Measurements from ENCODE around the gene MBD3L1. TPM values are rescaled to one million over a fixed set of nuclear protein-coding genes. Genes with fewer than 3 reads are reported as not detected.

MBD3L1 gene
- total RNA-seq, 5 donors from 2014 or later (not counting 1 experiment from before 2014, with no cell fraction given): not detected

DNA sequence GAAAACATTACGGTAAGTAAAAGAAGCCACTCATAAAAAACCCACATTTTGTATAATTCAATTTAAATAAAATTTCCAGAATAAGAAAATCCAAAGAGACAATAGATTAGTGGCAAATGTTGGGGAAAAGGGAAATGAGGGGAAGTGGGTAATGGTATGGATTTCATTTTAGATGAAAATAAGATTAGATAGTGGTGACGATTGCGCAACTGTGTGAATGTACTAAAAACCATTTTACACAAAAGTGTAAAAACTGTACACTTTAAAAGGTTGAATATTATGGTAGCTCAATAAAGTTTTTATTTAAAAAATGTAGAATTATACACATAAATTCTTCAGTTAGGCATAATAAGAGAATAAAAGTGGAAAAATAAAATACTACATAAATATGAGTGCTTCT lies 3.7 kb downstream of the MBD3L1 start:
- Mint-ChIP-seq H3K4me3 (no peak overlapping the region), H3K27ac (no peak overlapping the region), H3K4me1 (peaks cover 18 to 21% (median 19%) of the 10 kb centered on the region in 3 donors), H3K27me3 (peaks cover 3 to 4% of the 10 kb centered on the region in 2 donors), H3K36me3 (no peaks in the 10 kb centered on the region), H3K9me3 (no peaks in the 10 kb centered on the region)
- CTCF ChIA-PET: no interaction called here
- DNase-seq (no peak), ATAC-seq (replicated peaks in 1 of 4) (no peak)
- no peaks in the 10 kb centered on the region for H3K9me3 ChIP-seq
- peaks cover 0 to 4% of the 10 kb centered on the region in 2 experiments for H3K27me3 ChIP-seq (replicated peaks in 1 of 2; ENCODE audit: control insufficient read depth in 2 of 2, extremely low read depth in 1 of 2, insufficient read depth in 2 of 2, low read length in 1 of 2)
- no peaks in the 10 kb centered on the region for H3K36me3 ChIP-seq (ENCODE audit: control insufficient read depth in 2 of 2, extremely low read depth in 1 of 2, insufficient read depth in 1 of 2, low read length in 1 of 2)
- no CpG with 5 or more reads among the region's 3 CpGs for WGBS (ENCODE audit: insufficient coverage)
- H3K4me3 ChIP-seq (ENCODE audit: control insufficient read depth in 1 of 2, extremely low read depth in 1 of 2, low read length in 1 of 2): no peak overlapping the region
- POLR2A ChIA-PET: no interaction called here
- peaks cover 7 to 16% of the 10 kb centered on the region in 2 experiments for H3K4me1 ChIP-seq (ENCODE audit: control insufficient read depth in 1 of 2, extremely low read depth in 1 of 2, insufficient read depth in 2 of 2, low read length in 2 of 2)
- no peak overlapping the region for H3K27ac ChIP-seq (ENCODE audit: low read length)

DNA sequence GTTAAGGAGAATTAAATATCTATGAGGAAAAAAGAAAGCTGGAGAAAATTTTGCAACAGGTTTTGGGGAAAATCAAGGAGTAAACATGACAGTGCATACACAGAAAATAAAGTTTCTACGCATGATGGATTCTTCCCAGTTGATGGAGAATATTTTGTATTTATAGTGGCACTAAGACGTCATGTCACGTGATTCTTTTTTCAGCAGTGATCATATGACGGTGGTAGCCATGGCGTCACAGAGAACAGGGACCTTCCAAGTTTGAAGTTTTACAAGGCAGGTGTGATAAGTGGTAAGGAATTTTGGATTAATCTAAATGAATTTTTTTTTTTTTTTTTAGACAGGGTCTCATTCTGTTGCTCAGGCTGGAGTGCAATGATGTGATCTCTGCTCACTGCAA lies 8.5 kb downstream of the MBD3L1 start:
- H3K27ac Mint-ChIP-seq: no peak overlapping the region
- H3K4me3 Mint-ChIP-seq: no peak overlapping the region
- peaks cover 3 to 14% of the 10 kb centered on the region in 2 donors for H3K27me3 Mint-ChIP-seq
- CTCF ChIA-PET: no interaction called here
- H3K4me1 Mint-ChIP-seq: no peaks in the 10 kb centered on the region
- 93% methylated on average over 4 of the region's 5 CpGs for WGBS (ENCODE audit: insufficient coverage)
- no peaks in the 10 kb centered on the region for H3K9me3 Mint-ChIP-seq
- no peaks in the 10 kb centered on the region for H3K9me3 ChIP-seq
- peaks cover 0 to 12% of the 10 kb centered on the region in 2 experiments for H3K27me3 ChIP-seq (replicated peaks in 1 of 2; ENCODE audit: control insufficient read depth in 2 of 2, extremely low read depth in 1 of 2, insufficient read depth in 2 of 2, low read length in 1 of 2)
- H3K4me3 ChIP-seq (ENCODE audit: control insufficient read depth in 1 of 2, extremely low read depth in 1 of 2, low read length in 1 of 2): no peak overlapping the region
- H3K27ac ChIP-seq (ENCODE audit: low read length): no peak overlapping the region
- POLR2A ChIA-PET: no interaction called here
- no peaks in the 10 kb centered on the region for H3K36me3 ChIP-seq (ENCODE audit: control insufficient read depth in 2 of 2, extremely low read depth in 1 of 2, insufficient read depth in 1 of 2, low read length in 1 of 2)
- no peak for ATAC-seq (replicated peaks in 1 of 4)
- no peak for DNase-seq
- no peaks in the 10 kb centered on the region for H3K4me1 ChIP-seq (ENCODE audit: control insufficient read depth in 1 of 2, extremely low read depth in 1 of 2, insufficient read depth in 2 of 2, low read length in 2 of 2)
- no peaks in the 10 kb centered on the region for H3K36me3 Mint-ChIP-seq

DNA sequence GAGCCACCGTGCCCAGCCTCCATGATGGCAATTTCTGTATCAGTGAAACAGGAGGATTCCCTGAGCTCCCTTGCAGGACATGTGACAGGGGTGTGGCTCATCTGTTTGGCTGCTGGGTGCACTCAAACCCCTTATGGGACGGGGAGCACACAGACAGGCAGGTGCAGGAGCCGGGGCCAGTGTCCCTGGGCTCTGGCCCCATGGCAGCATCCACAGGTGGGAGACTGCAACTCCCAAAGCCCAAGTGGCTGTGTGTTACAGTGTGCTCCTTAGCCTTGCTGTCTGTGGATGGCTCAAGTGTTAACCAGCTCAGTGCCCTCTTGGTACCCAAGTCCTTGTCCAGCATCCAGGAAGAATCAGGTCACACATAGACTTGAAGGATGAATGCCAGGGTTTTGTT lies 14.6 kb downstream of the MBD3L1 start:
- WGBS (ENCODE audit: insufficient coverage): 85% methylated on average over 3 of the region's 3 CpGs
- no peak for ATAC-seq (replicated peaks in 1 of 4)

DNA sequence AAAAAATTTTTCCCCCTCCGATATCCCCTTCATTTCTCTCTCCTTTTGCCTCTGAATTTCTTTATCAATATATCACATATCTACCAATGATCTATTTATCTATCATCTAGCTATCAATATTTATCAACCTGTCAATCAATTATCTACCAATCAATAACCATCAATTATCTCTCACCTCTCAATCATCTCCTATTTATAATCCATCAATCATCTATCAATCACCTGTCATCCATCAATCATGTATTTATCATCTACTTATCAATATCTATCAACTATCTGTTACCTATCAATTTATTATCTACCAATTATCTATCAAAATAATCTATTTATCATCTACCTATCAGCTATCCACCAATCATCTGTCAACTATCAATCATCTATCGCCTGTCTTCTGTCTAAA lies 17.1 kb downstream of the MBD3L1 start:
- 91% methylated on average over 2 of the region's 2 CpGs for WGBS (ENCODE audit: insufficient coverage)
- H3K27ac Mint-ChIP-seq: no peak overlapping the region
- CTCF ChIA-PET: no interaction called here

More for the DNA sequence above, 14.6 kb downstream of the MBD3L1 start:
- H3K36me3 ChIP-seq (ENCODE audit: control insufficient read depth in 2 of 2, extremely low read depth in 1 of 2, insufficient read depth in 1 of 2, low read length in 1 of 2): no peaks in the 10 kb centered on the region
- DNase-seq: no peak
- ChIA-PET CTCF (no interaction called here), POLR2A (no interaction called here)
- H3K4me1 ChIP-seq (ENCODE audit: control insufficient read depth in 1 of 2, extremely low read depth in 1 of 2, insufficient read depth in 2 of 2, low read length in 2 of 2): no peaks in the 10 kb centered on the region
- H3K27ac ChIP-seq (ENCODE audit: low read length): no peak overlapping the region
- no peaks in the 10 kb centered on the region for H3K9me3 ChIP-seq
- no peak overlapping the region for H3K4me3 ChIP-seq (ENCODE audit: control insufficient read depth in 1 of 2, extremely low read depth in 1 of 2, low read length in 1 of 2)
- Mint-ChIP-seq H3K9me3 (peaks cover 3 to 10% (median 5%) of the 10 kb centered on the region in 3 donors), H3K4me1 (no peaks in the 10 kb centered on the region), H3K4me3 (no peak overlapping the region), H3K27me3 (peaks cover 13 to 18% of the 10 kb centered on the region in 2 donors), H3K27ac (no peak overlapping the region), H3K36me3 (no peaks in the 10 kb centered on the region)
- peaks cover 0 to 23% of the 10 kb centered on the region in 2 experiments for H3K27me3 ChIP-seq (replicated peaks in 1 of 2; ENCODE audit: control insufficient read depth in 2 of 2, extremely low read depth in 1 of 2, insufficient read depth in 2 of 2, low read length in 1 of 2)

DNA sequence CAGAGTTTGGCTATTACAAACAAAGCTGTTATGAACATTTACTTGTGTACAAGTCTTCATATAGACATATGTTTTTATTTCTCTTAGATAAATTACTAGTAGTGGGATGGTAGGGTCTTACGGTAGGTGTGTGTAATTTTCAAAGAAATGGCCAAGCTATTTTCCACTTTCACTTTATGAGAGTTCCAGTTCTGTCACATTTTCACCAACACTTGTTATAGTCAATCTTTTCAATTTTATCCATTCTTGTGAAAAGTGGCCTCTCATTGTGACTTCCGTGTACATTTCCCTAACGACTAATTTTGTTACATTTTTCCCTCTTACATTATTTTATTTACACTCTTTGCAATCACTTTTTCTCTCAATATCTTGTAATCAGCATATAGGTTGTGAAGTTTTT lies 18.3 kb downstream of the MBD3L1 start:
- ChIA-PET POLR2A (no interaction called here), CTCF (no interaction called here)
- no peak overlapping the region for H3K27ac ChIP-seq (ENCODE audit: low read length)
- peaks cover 0 to 22% of the 10 kb centered on the region in 2 experiments for H3K27me3 ChIP-seq (replicated peaks in 1 of 2; ENCODE audit: control insufficient read depth in 2 of 2, extremely low read depth in 1 of 2, insufficient read depth in 2 of 2, low read length in 1 of 2)
- no peaks in the 10 kb centered on the region for H3K36me3 ChIP-seq (ENCODE audit: control insufficient read depth in 2 of 2, extremely low read depth in 1 of 2, insufficient read depth in 1 of 2, low read length in 1 of 2)
- no peaks in the 10 kb centered on the region for H3K4me1 ChIP-seq (ENCODE audit: control insufficient read depth in 1 of 2, extremely low read depth in 1 of 2, insufficient read depth in 2 of 2, low read length in 2 of 2)
- Mint-ChIP-seq H3K36me3 (no peaks in the 10 kb centered on the region), H3K4me1 (no peaks in the 10 kb centered on the region), H3K9me3 (peaks cover 3 to 10% (median 5%) of the 10 kb centered on the region in 3 donors), H3K27me3 (peaks cover 22 to 23% of the 10 kb centered on the region in 2 donors), H3K27ac (no peak overlapping the region), H3K4me3 (no peak overlapping the region)
- no peak overlapping the region for H3K4me3 ChIP-seq (ENCODE audit: control insufficient read depth in 1 of 2, extremely low read depth in 1 of 2, low read length in 1 of 2)
- DNase-seq (no peak), ATAC-seq (replicated peaks in 1 of 4) (no peak)
- WGBS (ENCODE audit: insufficient coverage): no CpG with 5 or more reads among the region's 3 CpGs
- H3K9me3 ChIP-seq: no peaks in the 10 kb centered on the region

More for the DNA sequence above, 17.1 kb downstream of the MBD3L1 start:
- no peaks in the 10 kb centered on the region for H3K4me1 Mint-ChIP-seq
- POLR2A ChIA-PET: interaction anchor here in 1 of 2 donors (0.5 kb wide), 1 partner anchor 1135 kb away, joined by 7 read pairs; no protein-coding TSS in a partner anchor
- no peak overlapping the region for H3K4me3 Mint-ChIP-seq
- peaks cover 19 to 21% of the 10 kb centered on the region in 2 donors for H3K27me3 Mint-ChIP-seq
- no peaks in the 10 kb centered on the region for H3K36me3 Mint-ChIP-seq
- peaks cover 0 to 16% of the 10 kb centered on the region in 2 experiments for H3K27me3 ChIP-seq (replicated peaks in 1 of 2; ENCODE audit: control insufficient read depth in 2 of 2, extremely low read depth in 1 of 2, insufficient read depth in 2 of 2, low read length in 1 of 2)
- H3K4me1 ChIP-seq (ENCODE audit: control insufficient read depth in 1 of 2, extremely low read depth in 1 of 2, insufficient read depth in 2 of 2, low read length in 2 of 2): no peaks in the 10 kb centered on the region
- H3K9me3 ChIP-seq: no peaks in the 10 kb centered on the region
- DNase-seq (no peak), ATAC-seq (replicated peaks in 1 of 4) (no peak)
- H3K36me3 ChIP-seq (ENCODE audit: control insufficient read depth in 2 of 2, extremely low read depth in 1 of 2, insufficient read depth in 1 of 2, low read length in 1 of 2): no peaks in the 10 kb centered on the region
- H3K27ac ChIP-seq (ENCODE audit: low read length): no peak overlapping the region
- H3K4me3 ChIP-seq (ENCODE audit: control insufficient read depth in 1 of 2, extremely low read depth in 1 of 2, low read length in 1 of 2): no peak overlapping the region
- peaks cover 3 to 10% (median 5%) of the 10 kb centered on the region in 3 donors for H3K9me3 Mint-ChIP-seq

DNA sequence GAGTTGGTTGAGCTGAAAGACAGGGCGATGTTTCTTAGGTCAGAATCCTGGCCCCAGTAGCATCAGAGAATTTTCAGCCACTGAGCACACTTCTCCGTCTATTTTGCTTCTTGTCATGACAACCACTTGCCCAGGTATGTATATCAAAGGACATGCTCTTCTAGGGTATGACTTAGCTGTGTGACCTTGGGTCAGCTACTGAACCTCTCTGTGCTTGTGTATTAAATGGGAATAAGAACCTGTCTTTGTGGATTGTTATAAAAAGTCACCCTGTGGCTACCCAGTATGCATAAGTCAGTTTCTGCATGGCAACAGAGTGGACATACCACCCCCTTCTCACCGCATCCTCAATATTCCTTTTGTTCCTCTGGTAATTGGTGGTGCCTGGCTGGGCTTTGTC lies 26.1 kb downstream of the MBD3L1 start:
- Mint-ChIP-seq H3K4me1 (no peaks in the 10 kb centered on the region), H3K4me3 (no peak overlapping the region), H3K27me3 (peaks cover 23 to 39% of the 10 kb centered on the region in 2 donors), H3K9me3 (no peaks in the 10 kb centered on the region), H3K36me3 (no peaks in the 10 kb centered on the region), H3K27ac (no peak overlapping the region)
- Histone ChIP-seq H3K9me3 (no peaks in the 10 kb centered on the region), H3K4me1 (ENCODE audit: control insufficient read depth in 1 of 2, extremely low read depth in 1 of 2, insufficient read depth in 2 of 2, low read length in 2 of 2) (no peaks in the 10 kb centered on the region), H3K4me3 (ENCODE audit: control insufficient read depth in 1 of 2, extremely low read depth in 1 of 2, low read length in 1 of 2) (no peak overlapping the region), H3K36me3 (ENCODE audit: control insufficient read depth in 2 of 2, extremely low read depth in 1 of 2, insufficient read depth in 1 of 2, low read length in 1 of 2) (no peaks in the 10 kb centered on the region), H3K27me3 (replicated peaks in 1 of 2; ENCODE audit: control insufficient read depth in 2 of 2, extremely low read depth in 1 of 2, insufficient read depth in 2 of 2, low read length in 1 of 2) (peaks cover 0 to 24% of the 10 kb centered on the region in 2 experiments), H3K27ac (ENCODE audit: low read length) (no peak overlapping the region)
- ATAC-seq (replicated peaks in 1 of 4) (no peak), DNase-seq (no peak)
- CTCF ChIA-PET: interaction anchor here in 1 of 2 donors (0.6 kb wide), 1 partner anchor 195 kb away, joined by 4 read pairs; no protein-coding TSS in a partner anchor
- POLR2A ChIA-PET: no interaction called here
- 80% methylated on average over 1 of the region's 3 CpGs for WGBS (ENCODE audit: insufficient coverage)

DNA sequence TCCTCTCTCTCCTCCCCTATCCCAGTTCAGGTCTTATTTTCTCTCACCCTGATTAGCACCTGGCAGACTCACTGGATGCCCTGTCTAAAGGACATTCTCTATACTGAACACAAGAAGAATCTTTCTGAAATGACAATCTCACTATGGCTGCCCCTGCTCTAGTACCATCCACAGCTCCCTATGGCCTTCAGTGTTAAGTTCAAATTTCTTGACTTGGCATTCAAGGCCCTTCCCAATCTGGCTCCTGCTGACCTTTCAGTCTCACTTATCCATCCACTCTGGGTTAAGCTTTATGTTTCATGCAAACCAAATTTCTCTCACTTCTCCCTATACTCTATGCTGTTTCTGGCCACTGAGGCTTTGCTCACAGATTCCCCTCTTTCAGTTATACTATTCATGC lies 34.2 kb downstream of the MBD3L1 start:
- Mint-ChIP-seq H3K27me3 (peaks cover 21 to 23% of the 10 kb centered on the region in 2 donors), H3K4me3 (no peak overlapping the region), H3K4me1 (no peaks in the 10 kb centered on the region), H3K9me3 (peaks cover 0 to 3% (median 0%) of the 10 kb centered on the region in 3 donors), H3K36me3 (no peaks in the 10 kb centered on the region), H3K27ac (no peak overlapping the region)
- Histone ChIP-seq H3K4me1 (ENCODE audit: control insufficient read depth in 1 of 2, extremely low read depth in 1 of 2, insufficient read depth in 2 of 2, low read length in 2 of 2) (no peaks in the 10 kb centered on the region), H3K27ac (ENCODE audit: low read length) (no peak overlapping the region), H3K27me3 (replicated peaks in 1 of 2; ENCODE audit: control insufficient read depth in 2 of 2, extremely low read depth in 1 of 2, insufficient read depth in 2 of 2, low read length in 1 of 2) (peaks cover 0 to 15% of the 10 kb centered on the region in 2 experiments), H3K36me3 (ENCODE audit: control insufficient read depth in 2 of 2, extremely low read depth in 1 of 2, insufficient read depth in 1 of 2, low read length in 1 of 2) (no peaks in the 10 kb centered on the region), H3K9me3 (no peaks in the 10 kb centered on the region), H3K4me3 (ENCODE audit: control insufficient read depth in 1 of 2, extremely low read depth in 1 of 2, low read length in 1 of 2) (no peak overlapping the region)
- ChIA-PET CTCF (no interaction called here), POLR2A (no interaction called here)
- ATAC-seq (replicated peaks in 1 of 4): no peak
- DNase-seq: no peak

All from T-cell (primary cell).